Right atrium auricular region (tissue), 2 donors: Measurements from ENCODE around the gene FBXL17. TPM values are rescaled to one million over a fixed set of nuclear protein-coding genes. Genes with fewer than 3 reads are reported as not detected.

ENCODE experiments used
- DNase-seq: peaks from one replicate; pipeline ENCODE4 v3.0.0-alpha.2; 2019; ENCODE audit warnings: low spot score
- H3K27ac ChIP-seq, 2 donors: fragments of 200-600 bp; sonication (generic); 1 replicate in 1 of 2; 2 replicates in 1 of 2; pipeline ENCODE4 v1.5.1; 2016 to 2019
- H3K27me3 ChIP-seq, 2 donors: fragments of 200-600 bp; sonication (generic); one replicate each; pipeline versions ENCODE4 v1.5.1 to v1.6.0; 2017 to 2019
- H3K36me3 ChIP-seq: fragments of 200-600 bp; sonication (generic); one replicate; pipeline ENCODE4 v1.5.1; 2016
- H3K4me1 ChIP-seq, 2 donors: fragments of 200-600 bp; sonication (generic); one replicate each; pipeline versions ENCODE4 v1.5.1 to v1.6.0; 2017 to 2019
- H3K4me3 ChIP-seq, 2 donors: fragments of 200-600 bp; sonication (generic); 1 replicate in 1 of 2; 2 replicates in 1 of 2; pipeline ENCODE4 v1.5.1; 2017 to 2019; ENCODE audit warnings: mild to moderate bottlenecking in 1 of 2, moderate library complexity in 1 of 2
- H3K9me3 ChIP-seq, 2 donors: fragments of 200-600 bp; sonication (generic); one replicate each; pipeline ENCODE4 v1.5.1; 2019
- total RNA-seq, 2 donors: library from RNA; depleted of rRNA; stranded (reverse); fragments of >200 nt; gene quantifications; one replicate each; pipeline ENCODE4 v1.1.0, GENCODE V29; 2016
- TF ChIP-seq, protein P1 (sequence below), 2 donors: fragments of 200-600 bp; sonication (generic); IDR thresholded peaks; one replicate each; pipeline ENCODE4 v1.5.1; 2019; ENCODE audit warnings: antibody characterized with exemption in 2 of 2

FBXL17 gene
- 10 to 100 TPM; 16.1 to 31.7 TPM for total RNA-seq

DNA sequence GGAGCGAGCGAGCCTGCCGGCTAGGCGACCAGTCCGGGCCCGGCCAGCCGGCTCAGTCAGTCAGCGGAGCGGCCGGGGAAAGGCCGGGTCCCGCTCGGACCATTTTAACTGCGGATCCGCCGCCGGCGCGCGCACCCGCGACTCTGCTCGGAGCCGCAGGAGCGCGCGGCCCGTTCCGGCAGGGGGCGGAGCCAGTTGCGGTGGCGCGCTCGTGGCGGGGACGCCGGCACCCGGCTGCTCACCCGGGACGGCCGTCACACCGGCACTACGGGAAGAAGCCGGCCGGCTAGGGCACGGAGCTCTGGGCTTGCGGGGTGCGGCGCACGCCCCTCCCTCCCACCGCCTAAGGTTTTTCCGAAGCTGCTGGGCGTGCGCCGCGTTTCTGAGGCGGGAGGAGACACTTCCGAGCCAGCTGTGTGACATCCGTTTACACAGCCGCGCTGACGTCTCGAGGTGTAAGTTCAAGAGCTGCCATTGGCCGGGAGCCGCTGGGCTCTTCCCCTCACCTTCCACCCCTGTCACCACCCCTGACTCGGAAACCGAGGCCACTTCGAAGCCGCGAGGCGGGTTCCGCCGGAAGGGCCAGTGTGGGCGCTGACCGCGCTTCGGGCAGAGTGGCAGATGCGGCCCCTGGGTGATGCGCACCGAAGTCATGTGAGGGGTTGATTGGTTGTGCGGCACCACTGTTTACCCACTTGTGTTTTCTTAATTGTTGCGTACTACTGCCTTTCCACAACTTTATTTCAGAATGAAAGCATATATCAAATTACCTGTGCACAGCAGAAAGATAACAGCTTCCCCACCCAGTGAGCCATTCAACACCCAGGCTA is at the start of gene FBXL17:
FBXL17 (minus strand) TSS at position 145 of the 830 bp plus-strand sequence.
- DNase-seq = peak; percentile 96
- TF ChIP-seq, protein P1, sequence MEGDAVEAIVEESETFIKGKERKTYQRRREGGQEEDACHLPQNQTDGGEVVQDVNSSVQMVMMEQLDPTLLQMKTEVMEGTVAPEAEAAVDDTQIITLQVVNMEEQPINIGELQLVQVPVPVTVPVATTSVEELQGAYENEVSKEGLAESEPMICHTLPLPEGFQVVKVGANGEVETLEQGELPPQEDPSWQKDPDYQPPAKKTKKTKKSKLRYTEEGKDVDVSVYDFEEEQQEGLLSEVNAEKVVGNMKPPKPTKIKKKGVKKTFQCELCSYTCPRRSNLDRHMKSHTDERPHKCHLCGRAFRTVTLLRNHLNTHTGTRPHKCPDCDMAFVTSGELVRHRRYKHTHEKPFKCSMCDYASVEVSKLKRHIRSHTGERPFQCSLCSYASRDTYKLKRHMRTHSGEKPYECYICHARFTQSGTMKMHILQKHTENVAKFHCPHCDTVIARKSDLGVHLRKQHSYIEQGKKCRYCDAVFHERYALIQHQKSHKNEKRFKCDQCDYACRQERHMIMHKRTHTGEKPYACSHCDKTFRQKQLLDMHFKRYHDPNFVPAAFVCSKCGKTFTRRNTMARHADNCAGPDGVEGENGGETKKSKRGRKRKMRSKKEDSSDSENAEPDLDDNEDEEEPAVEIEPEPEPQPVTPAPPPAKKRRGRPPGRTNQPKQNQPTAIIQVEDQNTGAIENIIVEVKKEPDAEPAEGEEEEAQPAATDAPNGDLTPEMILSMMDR (IDR thresholded peaks at IDR 0.05) = peak in 1 of 2 donors; percentile 36
- Histone ChIP-seq H3K4me3 (peak within 1 kb of the TSS; percentile 88 to 89), H3K36me3 (no peaks in the 10 kb centered on the region), H3K27ac (peak within 1 kb of the TSS; percentile 99 to 100), H3K4me1 (peaks cover 0 to 26% of the 10 kb centered on the region in 2 donors), H3K9me3 (no peaks in the 10 kb centered on the region), H3K27me3 (no peaks in the 10 kb centered on the region)

DNA sequence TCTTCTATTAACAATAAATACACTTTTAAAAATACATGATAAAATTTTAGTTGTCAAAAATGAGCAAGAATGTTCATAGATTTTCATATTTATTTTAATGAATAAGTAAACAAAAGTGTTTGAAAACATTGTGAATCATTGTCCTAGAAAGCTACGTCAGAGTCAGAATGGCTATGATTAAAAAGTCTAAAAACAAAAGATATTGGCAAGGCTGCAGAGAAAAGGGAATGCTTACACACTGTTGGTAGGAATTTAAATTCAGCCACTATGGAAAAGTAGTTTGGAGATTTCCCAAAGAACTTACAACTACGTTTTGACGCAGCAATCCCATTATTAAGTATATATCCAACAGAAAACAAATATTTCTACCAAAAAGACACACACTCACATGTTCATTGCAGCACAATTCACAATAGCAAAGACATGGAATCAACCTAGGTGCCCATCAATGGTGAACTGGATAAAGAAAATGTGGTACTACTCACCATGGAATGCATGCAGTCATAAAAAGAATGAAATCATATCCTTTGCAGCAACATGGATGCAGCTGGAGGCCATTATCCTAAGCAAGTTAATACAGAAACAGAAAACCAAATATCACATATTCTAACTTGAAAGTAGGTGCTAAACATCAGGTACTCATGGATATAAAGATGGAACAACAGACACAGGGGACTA is 49.2 kb upstream of the FBXL17 start:
- Histone ChIP-seq H3K27me3 (no peaks in the 10 kb centered on the region), H3K9me3 (no peaks in the 10 kb centered on the region), H3K4me1 (no peaks in the 10 kb centered on the region), H3K36me3 (no peaks in the 10 kb centered on the region), H3K27ac (no peak overlapping the region), H3K4me3 (no peak overlapping the region)
- DNase-seq = no peak
- TF ChIP-seq, protein P1 (IDR thresholded peaks at IDR 0.05) = no peak

DNA sequence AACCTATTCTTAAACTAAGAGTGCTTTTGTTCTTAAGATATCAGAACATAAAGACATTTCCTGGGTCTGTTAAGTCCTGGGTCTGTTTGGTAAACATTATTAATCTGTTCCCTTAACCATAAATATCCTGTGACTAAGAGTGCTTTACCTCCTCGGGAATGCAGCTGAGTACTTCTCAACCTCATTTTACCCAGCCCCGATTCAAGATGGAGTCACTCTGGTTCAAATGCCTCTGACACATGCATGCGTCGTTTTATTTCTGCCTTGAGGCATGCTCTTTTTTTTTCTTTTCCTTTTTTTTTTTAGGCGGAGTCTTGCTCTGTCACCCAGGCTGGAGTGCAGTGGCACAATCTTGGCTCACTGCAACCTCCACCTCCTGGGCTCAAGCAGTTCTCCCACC is 39.8 kb upstream of the FBXL17 start:
- no peaks in the 10 kb centered on the region for H3K27me3 ChIP-seq
- TF ChIP-seq, protein P1 (IDR thresholded peaks at IDR 0.05) = no peak
- no peak for DNase-seq
- no peak overlapping the region for H3K27ac ChIP-seq
- no peak overlapping the region for H3K4me3 ChIP-seq
- H3K4me1 ChIP-seq = no peaks in the 10 kb centered on the region
- H3K9me3 ChIP-seq = peaks cover 0 to 4% of the 10 kb centered on the region in 2 donors
- H3K36me3 ChIP-seq = no peaks in the 10 kb centered on the region

DNA sequence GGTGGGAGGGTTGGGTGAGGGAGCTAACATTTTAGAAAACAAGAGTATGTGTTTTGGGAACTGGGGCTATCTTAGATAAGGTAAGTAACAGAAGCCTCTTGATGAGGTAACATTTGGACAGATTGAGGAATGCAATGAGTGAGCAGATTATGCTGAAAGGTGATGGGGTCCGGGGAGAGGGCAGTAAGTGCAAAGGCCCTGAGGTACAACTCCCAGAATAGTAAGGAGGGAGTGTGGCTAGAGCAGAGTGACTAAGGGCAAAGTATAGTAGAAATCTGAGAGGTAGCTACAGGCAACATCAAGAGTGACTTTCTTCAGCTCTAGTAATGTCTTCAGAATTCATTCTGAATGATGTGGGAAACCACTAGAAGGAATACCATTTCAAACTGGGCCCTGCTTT is 38.9 kb upstream of the FBXL17 start:
- Histone ChIP-seq H3K36me3 (no peaks in the 10 kb centered on the region), H3K9me3 (peaks cover 0 to 4% of the 10 kb centered on the region in 2 donors), H3K27me3 (no peaks in the 10 kb centered on the region), H3K4me1 (no peaks in the 10 kb centered on the region), H3K4me3 (no peak overlapping the region), H3K27ac (no peak overlapping the region)
- DNase-seq = no peak
- TF ChIP-seq, protein P1 (IDR thresholded peaks at IDR 0.05) = no peak

DNA sequence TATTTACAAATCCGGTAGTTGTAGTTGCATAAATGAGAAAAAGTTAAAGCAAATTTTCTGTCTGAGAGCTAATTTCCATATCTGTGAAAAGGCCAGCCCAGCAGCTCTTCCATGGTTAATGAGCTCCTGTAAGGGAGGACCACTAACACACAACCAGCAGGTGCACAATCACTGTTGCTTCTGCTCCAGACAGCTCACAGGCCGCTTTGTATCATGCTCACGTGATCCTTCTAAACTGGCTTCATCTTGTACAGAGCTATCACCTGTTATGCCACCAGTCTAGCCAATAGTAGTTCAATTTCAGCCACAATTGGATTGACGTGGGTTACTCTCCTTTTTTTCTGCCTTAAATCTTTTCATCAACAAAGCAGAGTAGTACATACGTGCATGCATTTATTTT is 38.3 kb upstream of the FBXL17 start:
- no peaks in the 10 kb centered on the region for H3K4me1 ChIP-seq
- no peaks in the 10 kb centered on the region for H3K27me3 ChIP-seq
- TF ChIP-seq, protein P1 (IDR thresholded peaks at IDR 0.05) = no peak
- H3K4me3 ChIP-seq = no peak overlapping the region
- peaks cover 0 to 4% of the 10 kb centered on the region in 2 donors for H3K9me3 ChIP-seq
- no peak overlapping the region for H3K27ac ChIP-seq
- DNase-seq = no peak
- H3K36me3 ChIP-seq = no peaks in the 10 kb centered on the region
